Stimulated activated effector memory CD8-positive, alpha-beta T cell treated with anti-CD3 and anti-CD28 coated beads, Interleukin-12 subunit alpha, Interleukin-12 subunit beta, amount 100 ng/mL, for 72 hours (primary cell): ENCODE measurements around the gene NFASC.

Experiments used
- ATAC-seq: fragments of 150-1000 bp; cut with Tn5 transposase; 2 replicates; pipeline ENCODE4 v1.10.0; 2021
- DNase-seq, 2 donors: peaks; one replicate each; pipeline ENCODE4 v3.0.0; 2021 to 2022; ENCODE audit warnings: low spot score in 2 of 2
- H3K27ac Mint-ChIP-seq: one replicate; pipeline ENCODE4 v1.8.0; 2022; ENCODE audit warnings: mild to moderate bottlenecking, mixed read lengths
- H3K36me3 Mint-ChIP-seq: one replicate; pipeline ENCODE4 v1.8.0; 2022; ENCODE audit warnings: mild to moderate bottlenecking, mixed read lengths
- H3K4me1 Mint-ChIP-seq: one replicate; pipeline ENCODE4 v1.8.0; 2022; ENCODE audit warnings: mixed read lengths
- H3K4me3 Mint-ChIP-seq: one replicate; pipeline ENCODE4 v1.8.0; 2022; ENCODE audit warnings: mild to moderate bottlenecking, mixed read lengths
- H3K9me3 Mint-ChIP-seq: one replicate; pipeline ENCODE4 v1.8.0; 2022; ENCODE audit warnings: mixed read lengths

Gene NFASC

GRCh38 chr1:204924013-204924759 lies 53.5 kb downstream of the NFASC start:
- H3K9me3 Mint-ChIP-seq = no peaks in the 10 kb centered on the region
- H3K4me3 Mint-ChIP-seq = no peak overlapping the region
- DNase-seq = no peak

GRCh38 chr1:204925701-204926100 lies 55.0 kb downstream of the NFASC start:
- no peak for DNase-seq
- no peak overlapping the region for H3K27ac Mint-ChIP-seq

More at GRCh38 chr1:204924013-204924759, 53.5 kb downstream of the NFASC start:
- Mint-ChIP-seq H3K4me1 (no peaks in the 10 kb centered on the region), H3K36me3 (no peaks in the 10 kb centered on the region), H3K27ac (no peak overlapping the region)
- ATAC-seq = no peak

GRCh38 chr1:204927673-204928641 lies 57.3 kb downstream of the NFASC start:
- no peaks in the 10 kb centered on the region for H3K36me3 Mint-ChIP-seq
- DNase-seq = no peak

More at GRCh38 chr1:204925701-204926100, 55.0 kb downstream of the NFASC start:
- Mint-ChIP-seq H3K9me3 (no peaks in the 10 kb centered on the region), H3K4me3 (no peak overlapping the region), H3K4me1 (no peaks in the 10 kb centered on the region), H3K36me3 (no peaks in the 10 kb centered on the region)
- no peak for ATAC-seq

GRCh38 chr1:204928671-204929486 lies 58.2 kb downstream of the NFASC start:
- no peaks in the 10 kb centered on the region for H3K36me3 Mint-ChIP-seq
- H3K4me3 Mint-ChIP-seq = no peak overlapping the region

More at GRCh38 chr1:204927673-204928641, 57.3 kb downstream of the NFASC start:
- ATAC-seq = no peak
- no peaks in the 10 kb centered on the region for H3K9me3 Mint-ChIP-seq
- no peak overlapping the region for H3K4me3 Mint-ChIP-seq
- H3K27ac Mint-ChIP-seq = no peak overlapping the region
- H3K4me1 Mint-ChIP-seq = no peaks in the 10 kb centered on the region

DNA sequence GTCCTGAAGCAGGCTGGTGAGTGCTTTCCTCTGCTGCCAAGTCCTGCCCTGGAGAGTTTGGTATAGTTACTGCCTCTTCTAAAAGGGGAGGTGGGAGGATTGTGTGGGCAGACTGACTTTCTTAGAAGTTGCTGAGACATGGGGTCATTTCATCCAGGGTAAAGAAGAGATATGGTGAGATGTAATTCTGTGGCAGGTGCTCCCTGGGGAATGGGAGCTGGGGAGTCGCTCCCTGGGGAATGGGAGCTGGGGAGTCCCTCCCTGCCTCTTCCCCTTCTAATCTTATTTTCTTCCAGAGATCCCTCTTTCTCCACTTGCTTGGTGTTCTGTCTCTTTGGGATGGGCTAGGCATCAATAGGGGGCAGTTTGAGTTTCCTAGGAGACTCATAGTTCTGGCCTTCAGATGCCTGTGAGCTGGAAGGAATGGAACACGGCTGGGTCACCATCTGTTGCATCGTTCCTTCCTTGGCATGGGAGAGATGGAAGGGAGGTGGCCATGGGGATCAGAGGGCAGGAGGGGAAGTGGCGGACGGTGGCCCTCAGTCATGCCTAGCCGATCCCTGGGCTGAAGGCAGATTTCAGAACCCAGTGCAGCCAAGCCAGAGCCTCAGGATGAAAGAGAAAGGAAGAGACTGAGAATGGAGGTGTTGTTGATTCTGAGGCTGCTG lies 59.0 kb downstream of the NFASC start:
- no peaks in the 10 kb centered on the region for H3K9me3 Mint-ChIP-seq
- no peak for DNase-seq
- H3K36me3 Mint-ChIP-seq = no peaks in the 10 kb centered on the region
- H3K27ac Mint-ChIP-seq = no peak overlapping the region
- H3K4me3 Mint-ChIP-seq = no peak overlapping the region
- no peak for ATAC-seq
- H3K4me1 Mint-ChIP-seq = no peaks in the 10 kb centered on the region

More at GRCh38 chr1:204928671-204929486, 58.2 kb downstream of the NFASC start:
- H3K4me1 Mint-ChIP-seq = no peaks in the 10 kb centered on the region
- H3K27ac Mint-ChIP-seq = no peak overlapping the region
- ATAC-seq = peak; percentile 13
- H3K9me3 Mint-ChIP-seq = no peaks in the 10 kb centered on the region
- DNase-seq = no peak

- Mint-ChIP-seq H3K9me3 (no peaks in the 10 kb centered on the region), H3K27ac (no peak overlapping the region), H3K4me1 (no peaks in the 10 kb centered on the region), H3K36me3 (no peaks in the 10 kb centered on the region), H3K4me3 (no peak overlapping the region)
- no peak for ATAC-seq
- no peak for DNase-seq
Measured at GRCh38 chr1:204930155-204930523, 59.5 kb downstream of the NFASC start.

GRCh38 chr1:204931313-204931712 lies 60.7 kb downstream of the NFASC start:
- H3K4me1 Mint-ChIP-seq = no peaks in the 10 kb centered on the region
- no peak for ATAC-seq
- H3K9me3 Mint-ChIP-seq = no peaks in the 10 kb centered on the region
- no peak for DNase-seq
- no peak overlapping the region for H3K27ac Mint-ChIP-seq
- H3K4me3 Mint-ChIP-seq = no peak overlapping the region
- no peaks in the 10 kb centered on the region for H3K36me3 Mint-ChIP-seq

DNA sequence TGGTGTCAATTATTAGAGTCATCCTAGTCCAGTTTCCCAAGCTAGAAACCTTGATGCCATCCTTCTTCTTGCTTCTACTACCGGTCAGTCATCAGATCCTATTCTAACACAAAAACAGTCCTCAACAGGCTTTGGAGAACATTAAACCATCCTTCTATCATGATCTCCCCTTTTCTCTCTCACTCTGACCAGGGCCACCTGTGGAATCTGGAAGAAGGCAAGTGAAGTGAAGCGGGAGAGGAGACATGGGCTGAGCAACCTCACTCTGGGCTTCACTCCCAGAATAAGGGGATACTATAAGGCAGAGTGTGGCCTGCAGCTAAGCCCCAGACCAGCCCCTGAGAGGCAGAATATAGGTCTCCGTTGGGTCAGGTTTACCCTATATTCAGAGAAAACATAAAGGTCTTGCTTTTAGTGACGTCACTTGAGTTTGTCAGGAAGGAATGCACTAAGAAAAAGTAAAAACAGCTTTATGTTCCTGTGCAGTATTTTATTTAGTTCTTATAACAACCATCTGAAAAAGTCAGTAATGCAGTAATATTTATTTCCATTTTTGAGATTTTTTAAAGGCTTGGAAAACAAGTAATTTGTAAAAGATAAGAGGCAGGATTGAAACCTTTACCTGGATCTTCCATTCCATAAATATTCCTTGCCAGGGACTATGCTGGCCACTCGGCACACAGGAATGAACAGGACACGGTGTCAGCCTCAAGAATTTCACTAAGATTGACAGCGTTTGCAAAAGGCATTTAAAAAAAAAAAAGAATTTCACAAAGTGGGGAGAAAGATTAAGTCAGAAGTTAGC lies 61.3 kb downstream of the NFASC start:
- H3K27ac Mint-ChIP-seq = no peak overlapping the region
- H3K36me3 Mint-ChIP-seq = no peaks in the 10 kb centered on the region
- H3K4me1 Mint-ChIP-seq = no peaks in the 10 kb centered on the region
- no peak overlapping the region for H3K4me3 Mint-ChIP-seq
- DNase-seq = no peak
- no peak for ATAC-seq
- no peaks in the 10 kb centered on the region for H3K9me3 Mint-ChIP-seq

GRCh38 chr1:204932573-204932909 lies 61.9 kb downstream of the NFASC start:
- no peak for DNase-seq
- Mint-ChIP-seq H3K4me1 (no peaks in the 10 kb centered on the region), H3K36me3 (no peaks in the 10 kb centered on the region), H3K9me3 (no peaks in the 10 kb centered on the region), H3K27ac (no peak overlapping the region), H3K4me3 (no peak overlapping the region)
- ATAC-seq = no peak

GRCh38 chr1:204935155-204935554 lies 64.5 kb downstream of the NFASC start:
- ATAC-seq (no peak), DNase-seq (no peak)
- Mint-ChIP-seq H3K4me1 (no peaks in the 10 kb centered on the region), H3K9me3 (no peaks in the 10 kb centered on the region), H3K4me3 (no peak overlapping the region), H3K36me3 (no peaks in the 10 kb centered on the region), H3K27ac (no peak overlapping the region)

- Mint-ChIP-seq H3K9me3 (no peaks in the 10 kb centered on the region), H3K36me3 (no peaks in the 10 kb centered on the region), H3K4me1 (no peaks in the 10 kb centered on the region), H3K27ac (no peak overlapping the region), H3K4me3 (no peak overlapping the region)
- DNase-seq (no peak), ATAC-seq (no peak)
Measured at GRCh38 chr1:204936765-204937164, 66.1 kb downstream of the NFASC start.

- DNase-seq = no peak
- Mint-ChIP-seq H3K27ac (no peak overlapping the region), H3K4me3 (no peak overlapping the region), H3K9me3 (no peaks in the 10 kb centered on the region), H3K4me1 (no peaks in the 10 kb centered on the region), H3K36me3 (no peaks in the 10 kb centered on the region)
- no peak for ATAC-seq
Measured at GRCh38 chr1:204937901-204938300, 67.2 kb downstream of the NFASC start.

DNA sequence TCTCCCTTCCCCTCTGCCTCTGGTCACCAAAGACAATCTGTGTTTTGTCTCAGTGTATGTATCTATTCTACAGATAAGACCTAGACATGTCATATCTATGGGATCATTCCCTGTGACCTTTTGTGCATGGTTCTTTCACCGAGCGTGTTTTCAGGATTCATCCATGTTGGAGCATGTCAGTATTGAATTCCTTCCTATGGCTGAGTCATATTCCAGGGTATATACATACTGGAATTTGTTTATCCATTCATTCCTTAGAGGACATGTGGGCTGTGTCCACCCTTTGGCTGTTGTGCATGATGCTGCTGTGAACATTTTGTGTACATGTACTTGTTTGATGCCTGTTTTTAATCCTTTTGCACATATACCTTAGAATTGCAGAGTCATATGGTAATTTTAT lies 69.9 kb downstream of the NFASC start:
- H3K4me1 Mint-ChIP-seq = no peaks in the 10 kb centered on the region
- DNase-seq = no peak
- ATAC-seq = no peak
- no peaks in the 10 kb centered on the region for H3K9me3 Mint-ChIP-seq
- H3K4me3 Mint-ChIP-seq = no peak overlapping the region
- no peaks in the 10 kb centered on the region for H3K36me3 Mint-ChIP-seq
- H3K27ac Mint-ChIP-seq = no peak overlapping the region
